ENCODE data around the gene TOX2.

Gene TOX2

GRCh38 chr20:44097521-44098255, 183.0 kb downstream of the TOX2 start:
- TF ChIP-seq POLR2A (IDR thresholded peaks at IDR 0.05; ENCODE audit: extremely low read depth, insufficient read length) (no peak), MYC (IDR thresholded peaks at IDR 0.05; ENCODE audit: low read depth, low read length) (no peak)
- TF ChIP-seq, protein P1, sequence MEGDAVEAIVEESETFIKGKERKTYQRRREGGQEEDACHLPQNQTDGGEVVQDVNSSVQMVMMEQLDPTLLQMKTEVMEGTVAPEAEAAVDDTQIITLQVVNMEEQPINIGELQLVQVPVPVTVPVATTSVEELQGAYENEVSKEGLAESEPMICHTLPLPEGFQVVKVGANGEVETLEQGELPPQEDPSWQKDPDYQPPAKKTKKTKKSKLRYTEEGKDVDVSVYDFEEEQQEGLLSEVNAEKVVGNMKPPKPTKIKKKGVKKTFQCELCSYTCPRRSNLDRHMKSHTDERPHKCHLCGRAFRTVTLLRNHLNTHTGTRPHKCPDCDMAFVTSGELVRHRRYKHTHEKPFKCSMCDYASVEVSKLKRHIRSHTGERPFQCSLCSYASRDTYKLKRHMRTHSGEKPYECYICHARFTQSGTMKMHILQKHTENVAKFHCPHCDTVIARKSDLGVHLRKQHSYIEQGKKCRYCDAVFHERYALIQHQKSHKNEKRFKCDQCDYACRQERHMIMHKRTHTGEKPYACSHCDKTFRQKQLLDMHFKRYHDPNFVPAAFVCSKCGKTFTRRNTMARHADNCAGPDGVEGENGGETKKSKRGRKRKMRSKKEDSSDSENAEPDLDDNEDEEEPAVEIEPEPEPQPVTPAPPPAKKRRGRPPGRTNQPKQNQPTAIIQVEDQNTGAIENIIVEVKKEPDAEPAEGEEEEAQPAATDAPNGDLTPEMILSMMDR (IDR thresholded peaks at IDR 0.05; ENCODE audit: low read depth, low read length), result no peak
- TF ChIP-seq, protein P2, sequence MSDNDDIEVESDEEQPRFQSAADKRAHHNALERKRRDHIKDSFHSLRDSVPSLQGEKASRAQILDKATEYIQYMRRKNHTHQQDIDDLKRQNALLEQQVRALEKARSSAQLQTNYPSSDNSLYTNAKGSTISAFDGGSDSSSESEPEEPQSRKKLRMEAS (IDR thresholded peaks at IDR 0.05; ENCODE audit: low read depth, low read length), result no peak
- no peak overlapping the region for H3K4me3 ChIP-seq (ENCODE audit: low read depth, low read length)
- no peak for DNase-seq (ENCODE audit: low read depth)

- TF ChIP-seq, protein P1 (IDR thresholded peaks at IDR 0.05; ENCODE audit: low read depth, low read length), result no peak
- TF ChIP-seq MYC (IDR thresholded peaks at IDR 0.05; ENCODE audit: low read depth, low read length), result no peak
- no peak for TF ChIP-seq POLR2A (IDR thresholded peaks at IDR 0.05; ENCODE audit: extremely low read depth, insufficient read length)
- TF ChIP-seq, protein P2 (IDR thresholded peaks at IDR 0.05; ENCODE audit: low read depth, low read length), result no peak
- no peak for DNase-seq (ENCODE audit: low read depth)
- no peak overlapping the region for H3K4me3 ChIP-seq (ENCODE audit: low read depth, low read length)
These were observed 183.6 kb downstream of the TOX2 start for GRCh38 chr20:44098256-44098630.

- no peak overlapping the region for H3K4me3 ChIP-seq (ENCODE audit: low read depth, low read length)
- no peak for DNase-seq (ENCODE audit: low read depth)
- TF ChIP-seq, protein P2 (IDR thresholded peaks at IDR 0.05; ENCODE audit: low read depth, low read length), result no peak
- TF ChIP-seq, protein P1 (IDR thresholded peaks at IDR 0.05; ENCODE audit: low read depth, low read length), result no peak
- no peak for TF ChIP-seq POLR2A (IDR thresholded peaks at IDR 0.05; ENCODE audit: extremely low read depth, insufficient read length)
- TF ChIP-seq MYC (IDR thresholded peaks at IDR 0.05; ENCODE audit: low read depth, low read length), result no peak
These were observed 184.0 kb downstream of the TOX2 start for GRCh38 chr20:44098657-44099056.

- DNase-seq (ENCODE audit: low read depth), result no peak
- TF ChIP-seq POLR2A (IDR thresholded peaks at IDR 0.05; ENCODE audit: extremely low read depth, insufficient read length), result no peak
- TF ChIP-seq, protein P1 (IDR thresholded peaks at IDR 0.05; ENCODE audit: low read depth, low read length), result no peak
- TF ChIP-seq MYC (IDR thresholded peaks at IDR 0.05; ENCODE audit: low read depth, low read length), result no peak
- TF ChIP-seq, protein P2 (IDR thresholded peaks at IDR 0.05; ENCODE audit: low read depth, low read length), result no peak
- H3K4me3 ChIP-seq (ENCODE audit: low read depth, low read length), result no peak overlapping the region
These were observed 185.2 kb downstream of the TOX2 start for GRCh38 chr20:44099832-44100231.

DNA sequence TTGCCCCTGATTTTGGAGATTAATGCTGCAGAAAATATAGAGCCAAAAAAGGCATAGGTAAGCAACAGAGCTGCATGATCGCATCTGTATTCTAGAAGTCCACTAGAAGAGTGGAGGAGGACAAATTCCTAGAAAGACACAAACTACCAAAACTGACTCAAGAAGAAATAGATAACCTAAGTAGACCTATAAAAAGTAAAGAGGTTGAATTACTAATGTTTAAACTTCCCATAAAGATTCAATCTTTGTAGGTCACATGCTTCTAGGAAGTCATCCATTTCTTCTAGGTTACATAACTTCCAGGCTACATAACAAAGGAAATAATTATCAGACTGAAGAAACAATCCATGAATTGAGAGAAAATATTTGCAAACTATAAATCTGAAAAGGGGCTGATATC, 187.9 kb downstream of the TOX2 start:
- H3K4me3 ChIP-seq (ENCODE audit: low read depth, low read length), result no peak overlapping the region
- TF ChIP-seq MYC (IDR thresholded peaks at IDR 0.05; ENCODE audit: low read depth, low read length) (no peak), POLR2A (IDR thresholded peaks at IDR 0.05; ENCODE audit: extremely low read depth, insufficient read length) (no peak)
- TF ChIP-seq, protein P1 (IDR thresholded peaks at IDR 0.05; ENCODE audit: low read depth, low read length), result no peak
- TF ChIP-seq, protein P2 (IDR thresholded peaks at IDR 0.05; ENCODE audit: low read depth, low read length), result no peak
- no peak for DNase-seq (ENCODE audit: low read depth)
